ENCODE measurements around the gene TSPO2.
A peak's percentile ranks its signal among the peaks of the same experiment; 100 is the strongest.
"Not testable (repeated sequence)": the region's sequence is repeated elsewhere in the genome, so short reads cannot be mapped to it uniquely, and the experiment has no call there.

The TSPO2 gene, protein sequence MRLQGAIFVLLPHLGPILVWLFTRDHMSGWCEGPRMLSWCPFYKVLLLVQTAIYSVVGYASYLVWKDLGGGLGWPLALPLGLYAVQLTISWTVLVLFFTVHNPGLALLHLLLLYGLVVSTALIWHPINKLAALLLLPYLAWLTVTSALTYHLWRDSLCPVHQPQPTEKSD

DNA sequence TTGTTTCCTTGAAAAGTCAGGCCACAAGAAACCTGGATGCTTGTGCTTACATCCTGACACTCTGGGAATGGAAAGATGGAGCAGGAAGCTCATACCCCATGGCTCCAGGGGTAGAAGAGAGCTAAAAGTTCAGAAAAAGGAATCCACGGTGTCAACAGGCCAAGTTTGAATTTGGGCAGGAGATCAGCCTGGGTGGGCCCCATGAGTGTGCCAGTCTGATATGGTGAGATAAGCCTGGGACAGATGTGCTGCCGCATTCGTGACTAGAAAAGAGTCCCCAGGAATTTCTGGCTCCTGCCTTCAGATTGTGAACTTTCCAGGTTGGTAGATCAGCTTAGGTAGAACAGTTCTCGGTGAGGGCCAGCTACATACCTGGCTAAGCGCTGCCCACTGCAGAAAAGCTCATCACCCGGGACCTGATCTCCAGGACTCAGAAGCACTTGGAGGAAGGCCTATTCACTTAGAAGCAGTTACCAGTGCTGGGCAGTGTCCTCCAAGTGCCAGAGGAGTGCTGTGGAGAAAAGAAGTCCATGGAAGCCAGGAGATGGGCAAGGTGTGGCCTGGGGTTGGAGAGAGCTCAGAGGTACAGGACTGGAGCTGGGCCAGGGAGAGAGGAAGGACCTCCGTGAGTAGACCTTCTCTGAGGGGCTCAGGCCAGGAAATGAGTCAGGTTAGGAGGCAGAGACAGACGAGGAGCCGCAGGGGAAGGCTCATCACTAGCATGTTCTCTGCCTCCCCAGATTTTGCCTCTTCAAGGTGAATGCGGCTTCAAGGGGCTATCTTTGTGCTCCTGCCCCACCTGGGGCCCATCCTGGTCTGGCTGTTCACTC lies at the start of gene TSPO2:
Gene TSPO2 (plus strand): TSS at position 242 of the 830 bp plus-strand sequence. CDS start 519 bp downstream, at position 761.
- DNase-seq: no peak

DNA sequence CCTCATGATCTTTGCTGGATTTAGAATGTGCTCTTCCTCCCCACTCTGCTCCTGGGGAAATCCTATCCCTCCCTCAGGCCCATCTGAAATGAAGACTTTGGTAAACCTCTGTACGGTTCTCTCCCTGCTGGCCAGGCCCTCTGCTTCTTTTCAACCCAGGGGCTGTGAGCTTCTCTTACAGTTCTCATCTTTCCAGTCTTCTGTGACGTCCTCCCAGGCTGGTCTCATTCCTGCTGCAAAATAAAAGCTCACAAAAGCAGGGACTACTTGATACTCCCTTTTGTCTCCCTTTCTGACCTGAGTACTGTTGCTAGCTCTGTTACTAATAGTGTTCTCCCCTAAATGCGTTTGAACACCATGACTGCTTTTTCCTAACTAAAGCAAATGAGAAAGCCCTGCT lies 49.5 kb upstream of the TSPO2 start:
- no peak for DNase-seq

DNA sequence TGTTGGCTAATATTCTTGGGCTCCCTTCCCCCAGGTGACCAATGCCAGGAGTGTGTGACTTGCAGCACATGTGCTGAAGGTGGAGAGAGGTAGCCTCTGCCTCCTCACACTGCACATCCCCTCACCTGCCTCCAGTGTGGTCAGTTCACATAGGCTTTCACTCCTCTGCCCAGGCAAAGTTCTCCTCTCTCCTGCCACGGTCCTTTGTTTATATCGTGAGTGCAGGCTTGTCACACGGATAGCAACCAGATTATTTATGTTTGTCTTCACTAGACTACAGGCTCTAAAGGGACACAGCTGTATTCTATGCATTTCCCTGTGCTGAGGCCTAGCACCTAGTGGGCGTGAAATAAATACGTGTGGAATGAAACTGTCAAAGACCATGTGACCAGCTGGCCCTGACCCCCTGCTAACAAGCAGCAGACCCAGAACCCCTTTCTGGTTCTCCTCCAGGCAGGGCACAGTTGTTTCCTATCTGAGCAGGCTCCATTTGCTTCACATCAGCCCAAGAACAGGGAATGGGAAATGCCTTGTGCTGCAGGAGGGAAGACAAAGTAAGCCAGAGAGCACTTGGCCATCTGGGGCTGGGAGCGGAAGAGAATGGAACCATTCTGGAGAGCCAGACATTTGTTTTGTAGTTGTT lies 45.6 kb upstream of the TSPO2 start:
- DNase-seq: no peak

DNA sequence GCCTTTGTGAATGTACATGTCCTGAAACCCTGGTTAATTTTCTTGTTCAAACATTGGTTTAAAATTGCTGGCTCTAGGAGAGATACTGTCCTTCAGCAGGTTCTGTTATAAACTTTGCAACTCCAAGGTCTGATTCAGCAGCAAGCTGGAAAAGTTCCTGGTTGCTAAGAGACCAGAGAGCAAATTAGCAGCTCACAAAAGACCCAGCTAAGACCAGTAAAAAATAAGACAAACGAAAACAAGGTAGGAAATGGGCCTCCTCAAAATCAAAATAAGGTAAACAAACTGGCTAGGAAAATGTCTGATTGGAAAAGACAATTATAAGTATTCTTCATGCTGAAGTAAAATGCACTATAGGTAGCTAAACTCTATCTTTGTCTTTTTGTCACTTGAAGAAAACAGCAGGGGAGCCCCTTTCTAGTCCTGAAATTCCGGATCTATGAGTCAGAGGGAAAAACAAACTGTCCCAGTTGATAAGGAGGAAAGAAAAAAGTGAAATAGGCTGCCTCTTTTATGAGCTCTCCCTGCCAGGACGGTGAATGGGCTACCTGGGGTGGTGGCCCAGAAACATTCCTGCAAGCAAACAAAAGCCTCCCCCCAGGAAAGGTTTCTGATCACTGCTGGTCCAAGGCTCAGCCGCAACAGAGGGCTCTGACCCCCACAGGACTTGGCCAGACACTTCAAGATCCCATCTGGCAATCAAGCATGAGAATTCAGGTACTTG lies 44.9 kb upstream of the TSPO2 start:
- DNase-seq: no peak

DNA sequence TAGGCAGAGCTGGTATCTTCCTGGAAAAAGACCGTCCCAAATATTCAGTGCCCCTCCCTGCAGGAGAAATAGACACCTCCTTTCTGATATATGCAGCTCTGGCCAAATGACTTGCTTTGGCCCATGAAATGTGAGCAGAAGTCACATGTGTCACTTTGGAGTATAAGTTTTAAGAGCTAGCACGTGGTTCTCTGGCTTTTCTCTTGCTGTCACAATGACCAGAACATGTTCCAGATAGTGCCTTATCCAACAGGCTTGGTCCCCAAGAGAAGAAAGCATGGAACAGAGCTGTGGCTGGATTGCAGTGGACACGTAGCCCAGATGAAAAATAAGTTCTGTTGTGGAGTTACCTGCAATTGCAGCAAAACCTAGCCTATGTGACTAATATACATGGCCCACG lies 43.6 kb upstream of the TSPO2 start:
- DNase-seq: no peak

DNA sequence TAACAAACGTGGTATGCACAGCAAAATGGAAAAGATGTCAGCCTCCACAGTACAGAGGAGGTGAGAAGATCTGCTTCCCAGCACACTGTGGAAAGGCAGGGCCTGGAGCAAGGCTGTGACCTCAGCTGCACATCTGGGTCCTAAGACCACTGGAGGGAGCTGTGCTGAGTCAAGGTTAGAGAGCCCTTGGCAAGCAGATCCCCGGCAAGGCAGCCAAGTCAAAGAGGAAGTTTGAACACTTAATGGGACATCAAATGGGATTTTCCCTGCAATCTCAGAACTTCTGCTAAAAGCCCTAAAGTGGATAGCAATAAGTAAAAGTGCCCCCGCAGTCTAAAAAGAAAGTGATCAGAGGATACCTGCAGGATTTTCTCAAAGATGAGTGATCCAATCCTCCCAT lies 42.7 kb upstream of the TSPO2 start:
- DNase-seq: peak; percentile 54

DNA sequence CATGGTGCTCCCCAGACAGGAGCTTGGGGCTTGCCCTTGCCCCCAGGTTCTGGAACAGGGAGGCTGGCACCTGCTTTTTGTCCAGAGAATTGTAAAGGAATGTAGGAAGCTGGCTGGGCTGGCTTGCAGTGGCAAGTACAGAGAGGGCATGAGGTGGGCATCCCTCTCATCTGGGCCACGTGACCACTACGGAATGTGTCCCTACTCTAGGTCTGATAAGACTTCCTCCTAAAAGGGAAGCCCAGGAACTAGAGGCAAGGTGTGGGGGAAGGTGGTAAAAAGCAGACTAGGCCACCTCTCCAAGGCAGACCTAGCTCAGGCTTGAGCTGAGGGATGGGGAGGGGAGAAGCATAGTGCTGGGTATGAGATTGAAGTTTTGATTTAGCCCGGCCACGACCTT lies 42.0 kb upstream of the TSPO2 start:
- DNase-seq: no peak

DNA sequence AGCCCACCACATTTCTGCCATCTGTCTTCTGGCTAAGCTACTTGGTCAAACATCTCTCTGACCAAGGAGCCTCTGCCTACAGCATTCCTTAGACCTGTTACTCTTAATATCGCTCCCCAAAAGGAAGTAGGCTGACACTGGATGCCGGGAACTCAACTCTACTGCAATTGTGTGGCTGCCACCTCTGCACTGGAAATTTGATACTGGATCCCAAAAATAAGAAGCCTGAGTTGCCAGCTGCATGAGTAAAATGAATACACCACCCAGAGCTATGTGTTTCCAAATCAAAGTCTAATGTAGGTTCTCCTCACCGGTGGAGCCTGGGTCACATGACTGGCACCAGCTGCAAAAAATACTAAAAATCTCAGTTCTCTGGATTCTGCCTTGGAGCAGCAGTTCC lies 40.1 kb upstream of the TSPO2 start:
- DNase-seq: no peak

DNA sequence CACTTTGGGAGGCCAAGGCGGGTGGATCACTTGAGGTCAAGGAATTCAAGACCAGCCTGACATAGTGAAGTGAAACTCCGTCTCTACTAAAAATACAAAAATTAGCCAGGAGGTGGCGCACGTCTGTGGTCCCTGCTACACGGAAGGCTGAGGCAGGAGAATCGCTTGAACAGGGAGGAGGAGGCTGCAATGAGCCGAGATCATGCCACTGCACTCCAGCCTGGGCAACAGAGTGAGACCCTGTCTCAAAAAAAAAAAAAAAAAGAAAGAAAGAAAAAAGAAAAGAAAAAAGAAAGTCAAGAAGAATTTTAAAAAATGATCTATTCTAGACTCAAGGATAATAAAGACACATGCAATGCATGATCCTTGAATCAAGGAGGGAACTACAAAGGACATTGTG lies 36.0 kb upstream of the TSPO2 start:
- peak; percentile 71 for DNase-seq

DNA sequence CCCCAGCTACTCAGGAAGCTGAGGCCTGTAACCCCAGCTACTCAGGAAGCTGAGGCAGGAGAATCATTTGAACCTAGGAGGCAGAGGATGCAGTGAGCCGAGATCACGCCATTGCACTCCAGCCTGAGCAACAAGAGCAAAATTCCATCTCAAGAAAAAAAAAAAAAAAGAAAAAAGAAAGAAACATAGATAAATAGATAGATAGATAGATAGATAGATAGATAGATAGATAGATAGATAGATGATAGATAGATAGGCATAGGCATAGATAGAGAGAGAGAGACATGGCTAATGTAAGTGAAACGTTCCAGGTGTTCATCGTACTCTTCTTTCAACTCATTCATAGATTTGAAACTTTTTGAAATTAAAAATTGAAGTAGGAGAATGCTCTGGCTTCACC lies 35.3 kb upstream of the TSPO2 start:
- DNase-seq: not testable (repeated sequence)

DNA sequence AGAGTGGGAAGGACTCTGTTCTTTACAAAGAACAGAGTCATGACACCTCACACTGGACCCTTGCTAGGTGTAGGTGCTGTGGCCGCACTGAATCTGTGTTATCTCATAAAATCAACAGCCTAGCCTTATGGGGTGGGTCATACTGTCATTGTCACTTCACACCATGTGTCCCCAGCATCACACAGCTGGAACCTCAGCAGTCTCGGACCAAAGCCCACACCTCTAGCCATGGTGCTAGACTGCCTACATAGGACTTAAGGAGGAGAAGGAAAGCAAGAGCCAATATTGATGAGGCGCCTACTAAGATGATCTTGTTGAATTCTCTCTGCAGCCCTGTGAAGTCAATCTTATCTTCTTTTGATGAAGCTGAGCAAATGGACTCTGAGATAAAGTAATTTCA lies 34.3 kb upstream of the TSPO2 start:
- DNase-seq: no peak

DNA sequence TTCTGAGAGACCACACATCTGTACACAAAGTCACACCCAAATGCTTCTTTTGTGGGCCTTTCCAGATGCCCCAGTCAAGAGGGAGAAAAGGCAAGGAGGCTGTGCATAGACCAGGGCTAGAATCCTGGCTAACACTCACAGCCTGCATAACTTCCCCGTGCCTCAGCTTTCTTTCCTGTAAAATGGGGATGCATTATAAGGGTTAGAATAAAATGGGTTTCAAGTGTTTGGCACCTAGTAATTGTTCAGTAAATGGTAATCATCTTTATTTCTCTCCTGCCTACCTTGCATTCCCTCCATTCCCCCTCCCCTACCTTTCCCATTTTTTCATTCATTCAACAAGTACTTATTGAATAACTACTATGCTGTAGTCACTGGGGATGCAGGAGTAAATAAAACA lies 32.6 kb upstream of the TSPO2 start:
- no peak for DNase-seq

DNA sequence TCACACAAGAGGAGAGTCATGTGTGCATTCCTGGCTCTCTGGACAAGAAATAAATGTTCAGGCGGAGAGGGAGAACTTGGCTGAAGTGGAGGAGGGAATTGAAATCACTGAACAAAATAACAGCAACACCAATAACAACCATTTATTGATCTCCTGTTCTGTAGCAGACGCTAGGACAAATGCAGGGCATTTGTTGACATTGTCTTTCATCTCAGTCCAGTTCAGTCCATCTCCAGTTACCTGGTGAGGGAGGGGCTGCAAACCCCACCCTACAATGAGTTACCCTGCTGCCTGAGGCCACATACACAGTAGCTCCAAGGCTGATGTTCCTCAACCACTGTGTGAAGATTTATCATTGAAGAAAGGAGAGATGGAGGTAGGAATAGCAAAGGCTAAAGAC lies 30.6 kb upstream of the TSPO2 start:
- DNase-seq: no peak

DNA sequence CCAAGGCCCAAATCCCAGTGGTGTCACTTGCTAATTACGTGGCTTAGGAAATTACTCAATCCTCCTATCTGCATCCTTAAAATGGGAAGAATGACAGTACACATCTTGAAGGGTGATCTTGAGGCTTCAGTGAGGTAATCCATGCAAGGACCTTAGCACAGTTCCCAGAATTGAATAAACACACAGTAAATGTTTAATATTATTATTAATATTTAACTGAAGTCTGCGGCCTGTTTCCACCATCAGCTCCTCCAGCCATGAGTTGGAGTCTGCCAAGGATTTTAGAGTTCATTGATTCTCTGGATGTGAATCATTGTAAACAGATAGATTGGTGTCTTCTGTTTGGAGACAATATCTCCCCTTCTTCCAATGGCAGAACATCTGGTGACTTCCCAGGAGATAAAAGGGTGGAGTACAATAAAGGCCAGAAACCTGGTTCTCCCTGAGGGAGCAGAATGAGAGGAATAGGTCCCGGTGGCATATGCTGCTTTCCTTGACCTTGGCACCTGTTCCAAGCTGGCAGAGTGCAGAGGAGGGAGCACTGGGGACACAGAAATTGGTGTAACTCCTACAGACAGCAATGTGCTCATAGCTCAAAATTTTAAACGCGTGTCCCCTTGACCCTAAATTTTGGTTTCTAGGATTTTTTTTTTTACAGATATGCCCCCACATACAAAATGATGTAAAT lies 28.7 kb upstream of the TSPO2 start:
- no peak for DNase-seq

DNA sequence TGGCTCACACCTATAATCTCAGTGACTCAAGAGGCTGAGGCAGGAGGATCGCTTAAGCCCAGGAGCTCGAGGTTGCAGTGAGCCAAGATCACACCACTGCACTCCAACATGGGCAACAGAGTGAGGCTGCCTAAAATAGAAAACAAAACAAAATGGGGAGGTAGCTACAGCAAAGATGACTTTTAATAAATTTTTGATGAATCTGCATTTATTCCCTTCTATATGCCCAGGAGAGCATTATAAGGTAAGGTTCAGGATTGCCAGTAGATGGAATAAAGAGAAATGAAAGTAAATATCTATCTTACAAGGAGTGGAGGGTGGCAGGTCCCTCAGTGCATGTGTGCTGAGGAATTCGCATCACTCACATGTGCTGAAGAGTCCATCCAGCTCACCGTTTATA lies 27.5 kb upstream of the TSPO2 start:
- no peak for DNase-seq

DNA sequence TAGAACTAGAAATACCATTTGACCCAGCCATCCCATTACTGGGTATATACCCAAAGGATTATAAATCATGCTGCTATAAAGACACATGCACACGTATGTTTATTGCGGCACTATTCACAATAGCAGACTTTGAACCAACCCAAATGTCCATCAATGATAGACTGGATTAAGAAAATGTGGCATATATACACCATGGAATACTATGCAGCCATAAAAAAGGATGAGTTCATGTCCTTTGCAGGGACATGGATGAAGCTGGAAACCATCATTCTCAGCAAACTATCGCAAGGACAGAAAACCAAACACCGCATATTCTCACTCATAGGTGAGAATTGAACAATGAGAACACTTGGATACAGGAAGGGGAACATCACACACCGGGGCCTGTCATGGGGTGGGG lies 26.4 kb upstream of the TSPO2 start:
- DNase-seq: not testable (repeated sequence)

DNA sequence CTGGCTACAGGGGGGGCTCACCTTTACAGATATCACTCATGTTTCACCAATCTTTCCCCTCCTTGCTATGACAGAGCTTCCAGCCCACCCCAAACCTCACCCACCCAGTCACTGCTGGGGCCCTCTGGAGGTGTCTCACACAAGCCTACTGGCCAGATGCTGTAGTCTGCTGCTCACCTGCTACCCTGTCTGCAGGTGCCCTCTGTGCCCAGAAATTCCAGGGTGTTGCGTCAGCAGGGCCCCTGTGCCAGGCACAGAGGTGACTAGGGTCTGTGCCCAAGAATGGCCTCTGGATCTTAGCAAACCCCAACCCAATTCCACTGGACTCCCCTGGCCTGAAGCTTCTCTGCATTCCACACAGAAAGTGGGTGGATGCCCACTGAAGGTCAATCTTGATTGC lies 24.6 kb upstream of the TSPO2 start:
- DNase-seq: no peak

DNA sequence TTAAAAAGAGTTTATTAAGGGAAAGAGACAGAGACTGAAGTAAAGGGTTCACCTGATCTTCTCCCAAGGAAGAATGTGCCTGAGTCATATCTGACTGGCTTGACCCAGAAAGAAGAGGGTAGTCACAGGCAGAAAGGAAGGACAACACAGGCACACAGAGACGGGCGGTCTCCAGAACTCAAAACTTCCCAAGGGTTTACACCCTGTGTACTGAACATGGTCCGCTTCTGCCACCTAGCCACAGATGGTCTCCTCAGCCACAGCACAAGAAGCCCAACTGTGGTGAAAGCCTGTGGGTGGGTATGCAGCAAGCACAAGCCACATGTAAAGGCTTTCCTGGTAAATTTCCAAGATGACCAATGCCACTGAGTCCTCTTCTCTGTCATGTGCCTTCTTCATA lies 20.4 kb upstream of the TSPO2 start:
- DNase-seq: no peak

DNA sequence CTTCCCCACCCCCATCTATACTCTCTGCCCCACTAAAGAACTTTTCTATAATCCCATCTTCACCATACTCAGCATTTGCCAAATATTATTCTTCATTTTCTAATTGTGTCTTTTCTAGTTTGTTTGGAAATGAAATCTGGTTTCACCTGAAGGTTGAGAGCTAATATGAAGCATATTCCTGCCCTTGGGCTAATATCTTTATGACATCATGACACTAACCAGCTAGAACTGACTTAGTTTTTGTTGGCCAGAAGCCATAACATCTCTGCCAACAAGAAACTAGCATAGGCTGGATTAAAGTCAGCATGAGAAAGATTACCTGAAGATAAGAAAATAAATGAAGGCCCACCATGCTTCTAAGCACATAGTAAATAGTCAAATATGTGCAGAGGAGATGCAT lies 20.0 kb upstream of the TSPO2 start:
- no peak for DNase-seq

DNA sequence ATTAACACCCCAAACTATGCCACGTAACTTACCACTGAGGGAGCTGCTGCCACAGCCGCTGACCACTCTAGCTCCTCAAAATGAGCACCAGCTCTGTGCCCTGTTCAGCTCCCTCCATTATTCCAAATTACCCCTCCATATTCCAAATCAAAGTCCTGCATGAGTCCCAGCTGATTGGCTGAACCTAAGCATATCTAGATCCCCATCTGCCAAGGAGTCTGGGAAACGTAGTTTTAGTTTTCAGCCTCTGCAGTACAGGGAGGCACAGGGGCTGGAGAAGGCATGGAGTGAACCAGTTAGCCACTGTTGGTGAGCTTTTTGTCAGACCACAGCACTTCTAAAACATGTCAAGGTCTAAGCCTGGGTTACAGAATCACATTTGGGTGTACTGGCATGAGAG lies 19.2 kb upstream of the TSPO2 start:
- DNase-seq: no peak

DNA sequence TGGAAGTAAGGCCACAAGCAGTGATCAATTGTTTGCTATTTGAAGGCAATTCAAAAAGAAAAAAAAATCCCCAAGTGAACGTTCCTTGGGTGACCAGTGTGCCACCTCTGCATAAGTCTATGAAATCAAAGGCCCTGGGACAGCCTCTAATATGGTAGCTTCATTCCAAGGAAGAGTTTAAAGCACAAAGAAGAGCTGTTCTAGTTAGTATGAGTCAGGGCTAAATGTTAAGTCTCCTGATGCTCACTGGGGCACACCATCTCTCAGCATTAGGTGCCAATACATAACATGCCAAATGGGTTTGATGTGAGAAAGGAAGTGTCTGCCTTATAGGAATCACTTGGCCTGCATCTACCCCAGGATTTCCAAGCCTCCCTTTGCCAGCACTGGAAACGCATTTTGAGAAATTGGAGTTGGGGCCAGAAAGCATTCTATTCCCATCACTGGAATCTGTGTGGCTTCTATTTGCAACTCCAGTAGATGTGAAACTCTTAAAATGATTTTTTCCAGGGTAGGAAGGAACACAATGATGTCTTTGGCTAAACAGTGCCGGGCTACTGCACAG lies 16.2 kb upstream of the TSPO2 start:
- DNase-seq: no peak

DNA sequence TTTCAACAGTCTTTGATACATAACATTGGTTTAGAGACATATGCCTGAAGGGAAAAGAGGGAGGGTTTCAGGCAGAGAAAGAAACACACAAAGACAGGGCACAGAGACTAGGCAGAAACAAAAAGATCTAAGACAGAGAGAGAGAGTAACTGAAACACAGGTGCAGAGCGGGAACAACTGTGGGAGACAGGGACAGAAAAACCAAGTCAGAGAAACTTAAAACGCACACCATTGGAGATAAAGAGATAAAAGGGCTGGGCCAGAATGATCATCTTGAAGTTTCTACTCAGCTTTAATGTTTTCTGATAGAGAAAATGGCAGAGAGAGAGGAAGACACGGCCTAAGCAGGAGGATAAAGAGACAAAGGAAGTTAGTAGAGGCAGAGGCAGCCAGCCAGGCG lies 15.0 kb upstream of the TSPO2 start:
- DNase-seq: no peak

Data from RPMI8226 (cell line).